GM12878 (cell line): Measurements from ENCODE around the gene CEP63. TPM values are rescaled to one million over a fixed set of nuclear protein-coding genes. Genes with fewer than 3 reads are reported as not detected.

Experiments used
- ATAC-seq: fragments of 200-7000 bp; cut with Tn5 transposase; 3 replicates; pipeline ENCODE4 v1.9.1; 2020; ENCODE audit warnings: mild to moderate bottlenecking, moderate library complexity
- BruUV-seq: library from RNA; stranded (reverse); fragments of 400-500 nt; replicated peaks from 2 replicates; lab custom pipeline; 2021; lab: Mats Ljungman, UMichigan
- CTCF ChIA-PET: fragments of 300-600 bp; sonication (Branson Sonifier 250); formaldehyde crosslinking; extraction: SDS; loops from one replicate; lab custom pipeline; 2021; ENCODE audit warnings: inconsistent platforms; lab: Yijun Ruan, JAX
- POLR2A ChIA-PET: fragments of 350-600 bp; formaldehyde crosslinking; extraction: SDS; loops from one replicate; lab custom pipeline; 2021; ENCODE audit warnings: inconsistent platforms; lab: Charles Lee
- RAD21 ChIA-PET: fragments of 300-600 bp; sonication (Branson Sonifier 250); formaldehyde crosslinking; loops from one replicate; lab custom pipeline; 2023; ENCODE audit warnings: antibody characterized with exemption; ENCODE audit not compliant: unreplicated experiment; lab: Charles Lee
- SMC1A ChIA-PET: fragments of 300-600 bp; sonication (Branson Sonifier 250); formaldehyde crosslinking; loops from one replicate; lab custom pipeline; 2023; ENCODE audit not compliant: unreplicated experiment, uncharacterized antibody; lab: Charles Lee
- DNase-seq: peaks from one replicate; pipeline ENCODE4 v3.0.0-alpha.2; 2011; ENCODE audit warnings: low read depth, low spot score
- FAIRE-seq: peaks from 3 replicates; lab custom pipeline; 2011; peaks lifted over from hg19 to GRCh38; lab: Jason Lieb, UNC
- H2AFZ ChIP-seq: 2 replicates; pipeline ENCODE4 v1.6.0; 2011; ENCODE audit warnings: low read depth, low read length, control low read depth; ENCODE audit not compliant: control insufficient read depth
- H3K27ac ChIP-seq: 2 replicates; pipeline ENCODE4 v1.5.1; 2011; ENCODE audit warnings: control low read depth; ENCODE audit not compliant: control insufficient read depth, insufficient read depth
- H3K27me3 ChIP-seq, 2 experiments: replicated peaks in 1 of 2; 2 replicates each; pipeline versions ENCODE4 v1.6.0 to v1.6.1; 2011; ENCODE audit warnings: low read length in 1 of 2; ENCODE audit not compliant: control insufficient read depth in 2 of 2, insufficient read depth in 2 of 2
- H3K36me3 ChIP-seq, 2 experiments: 2 replicates each; pipeline ENCODE4 v1.5.1; 2011; ENCODE audit warnings: low read length in 1 of 2; ENCODE audit not compliant: control insufficient read depth in 2 of 2, insufficient read depth in 2 of 2
- H3K4me1 ChIP-seq: 2 replicates; pipeline ENCODE4 v1.6.1; 2011; ENCODE audit warnings: mild to moderate bottlenecking, low read length, moderate library complexity, mixed read lengths; ENCODE audit not compliant: control insufficient read depth, insufficient read depth
- H3K4me2 ChIP-seq: 2 replicates; pipeline ENCODE4 v1.6.0; 2011; ENCODE audit warnings: control low read depth; ENCODE audit not compliant: control insufficient read depth, insufficient read depth
- H3K4me3 ChIP-seq: fragments of 200-600 bp; sonication (generic); 2 replicates; pipeline ENCODE4 v1.5.1; 2016
- H3K79me2 ChIP-seq: 2 replicates; pipeline ENCODE4 v1.6.0; 2011; ENCODE audit warnings: low read length; ENCODE audit not compliant: control insufficient read depth, insufficient read depth
- H3K9ac ChIP-seq: 2 replicates; pipeline ENCODE4 v1.8.0; 2011; ENCODE audit warnings: low read length, control low read depth, mixed read lengths; ENCODE audit not compliant: control insufficient read depth, insufficient read depth
- H3K9me3 ChIP-seq: replicated peaks from 3 replicates; pipeline ENCODE4 v1.5.1; 2011; ENCODE audit warnings: mild to moderate bottlenecking, low read length; ENCODE audit not compliant: control insufficient read depth, insufficient read depth
- H4K20me1 ChIP-seq: 2 replicates; pipeline ENCODE4 v1.6.0; 2011; ENCODE audit not compliant: control insufficient read depth, insufficient read depth
- IRF4 ChIP-seq: IDR thresholded peaks from 2 replicates; pipeline ENCODE4 v1.6.1; 2011; ENCODE audit warnings: low read depth, low read length
- NFXL1 ChIP-seq: fragments of 450-650 bp; IDR thresholded peaks from 2 replicates; pipeline ENCODE4 v1.6.1; 2017; ENCODE audit warnings: antibody characterized with exemption, mild to moderate bottlenecking, borderline replicate concordance
- NFYA ChIP-seq: IDR thresholded peaks from 2 replicates; pipeline ENCODE4 v1.6.1; 2011; ENCODE audit warnings: low read depth, mild to moderate bottlenecking, low read length, improper control_type of control experiment, borderline replicate concordance
- NR2F1 ChIP-seq: fragments of 450-650 bp; conservative IDR thresholded peaks from 2 replicates; pipeline ENCODE4 v1.6.1; 2017; ENCODE audit warnings: mild to moderate bottlenecking
- SIX5 ChIP-seq: IDR thresholded peaks from 2 replicates; pipeline ENCODE4 v1.6.1; 2011; ENCODE audit warnings: mild to moderate bottlenecking, low read depth, low read length, moderate library complexity; ENCODE audit not compliant: severe bottlenecking
- SREBF2 ChIP-seq: IDR thresholded peaks from 2 replicates; pipeline ENCODE4 v1.6.1; 2012; ENCODE audit warnings: mild to moderate bottlenecking, low read length
- SUPT20H ChIP-seq: IDR thresholded peaks from 2 replicates; pipeline ENCODE4 v1.6.1; 2011; ENCODE audit warnings: low read depth, mild to moderate bottlenecking, low read length, moderate library complexity, borderline replicate concordance; ENCODE audit not compliant: control insufficient read depth
- TAF1 ChIP-seq: IDR thresholded peaks from 2 replicates; pipeline ENCODE4 v1.6.1; 2011; ENCODE audit warnings: mild to moderate bottlenecking, low read depth, low read length, borderline replicate concordance
- ZNF207 ChIP-seq: fragments of 450-650 bp; IDR thresholded peaks from 2 replicates; pipeline ENCODE4 v1.6.1; 2014; ENCODE audit warnings: antibody characterized with exemption, mild to moderate bottlenecking, borderline replicate concordance
- WGBS: methylation state at CpG from one replicate; pipeline ENCODE4 v1.1.6; 2016; ENCODE audit warnings: low lambda C conversion rate; ENCODE audit not compliant: insufficient replicate concordance, insufficient coverage; ENCODE audit errors: missing lambda C conversion rate; 5-methylcytosine and 5-hydroxymethylcytosine counted together
- in situ Hi-C: fragments of 300-500 bp; cut with MboI; formaldehyde crosslinking; loops from 9 replicates; pipeline ENCODE4 v1.14.3; 2018; ENCODE audit warnings: mixed read lengths
- intact Hi-C: fragments of 100-400 bp; cut with micrococcal nuclease; formaldehyde crosslinking; loops from one replicate; pipeline ENCODE4 v1.14.2; 2022; ENCODE audit not compliant: unreplicated experiment
- polyA plus RNA-seq, 11 experiments: library from polyadenylated mRNA; depleted of rRNA in 4 of 11; unstranded in 6 of 11; stranded (reverse) in 5 of 11; fragments of >200 nt; fragmentation: Nextera tagmentation in 4 of 11; fragmentation: Illumina TruSeq in 1 of 11; extraction: Ambion mirVana in 4 of 11; extraction: Trizol in 1 of 11; gene quantifications; 1 replicate in 1 of 11; 2 replicates in 10 of 11; pipeline versions ENCODE4 v1.2.1 to v1.2.3, GENCODE V29; 2011 to 2016; ENCODE audit warnings: inconsistent platforms in 2 of 11, missing spikeins in 2 of 11, low read depth in 1 of 11
- total RNA-seq, 4 experiments: library from RNA; depleted of rRNA in 3 of 4; stranded (reverse); fragments of >200 nt in 3 of 4; fragmentation: Illumina TruSeq in 1 of 4; extraction: Trizol in 1 of 4; gene quantifications; 2 replicates each; pipeline versions ENCODE4 v1.2.1 to v1.2.3, GENCODE V29; 2013 to 2021
- TF ChIP-seq, protein P1 (sequence below): fragments of 450-650 bp; conservative IDR thresholded peaks from 2 replicates; pipeline ENCODE4 v1.6.1; 2017; ENCODE audit warnings: mild to moderate bottlenecking, moderate library complexity
- TF ChIP-seq, protein P2 (sequence below): fragments of 150-350 bp; IDR thresholded peaks from 2 replicates; pipeline ENCODE4 v1.6.1; 2014; ENCODE audit warnings: mild to moderate bottlenecking, low read depth, low read length
- TF ChIP-seq, protein P3 (sequence below): IDR thresholded peaks from 2 replicates; pipeline ENCODE4 v1.6.1; 2012; ENCODE audit warnings: improper control_type of control experiment, low read depth, low read length; ENCODE audit not compliant: insufficient replicate concordance

The CEP63 gene
- total and polyA plus RNA-seq, 10 of the 15 experiments (the other 5 are each of a cell fraction or from before 2014, with no cell fraction given): 14.0 to 36.9 (median 26.8) TPM

DNA sequence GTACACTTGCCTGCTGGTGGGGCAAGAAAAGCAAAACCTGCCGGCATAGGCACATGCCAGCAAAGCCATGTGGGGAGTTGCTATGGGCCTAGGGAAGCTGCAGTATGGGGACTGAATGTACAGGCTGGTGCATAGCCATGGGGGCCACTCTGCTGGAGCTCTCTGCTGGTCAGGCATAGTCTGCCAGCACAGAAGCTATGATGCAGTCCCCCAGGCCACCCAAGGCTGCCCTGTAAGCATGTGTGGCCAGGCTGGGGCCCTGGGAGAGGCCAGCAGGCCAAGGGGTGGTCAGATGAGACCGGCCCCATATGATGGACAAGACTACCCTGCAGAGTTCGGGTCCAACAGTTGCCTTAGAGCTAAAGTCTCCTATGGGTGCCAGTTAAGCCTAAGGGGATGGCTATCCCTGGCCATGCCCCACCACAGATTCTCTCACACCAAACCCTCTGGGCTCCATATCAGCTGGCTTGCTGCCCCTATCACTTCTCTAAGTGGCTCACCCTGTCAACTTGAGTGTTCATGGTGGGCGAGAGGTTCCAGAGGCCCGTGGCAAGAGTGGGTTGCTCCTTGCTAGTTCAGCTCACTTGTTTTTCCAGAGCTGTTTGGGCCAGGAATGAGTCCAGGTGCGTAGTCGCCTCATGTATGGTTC, 41.8 kb downstream of the CEP63 start (continued):
- TF ChIP-seq, protein P1, sequence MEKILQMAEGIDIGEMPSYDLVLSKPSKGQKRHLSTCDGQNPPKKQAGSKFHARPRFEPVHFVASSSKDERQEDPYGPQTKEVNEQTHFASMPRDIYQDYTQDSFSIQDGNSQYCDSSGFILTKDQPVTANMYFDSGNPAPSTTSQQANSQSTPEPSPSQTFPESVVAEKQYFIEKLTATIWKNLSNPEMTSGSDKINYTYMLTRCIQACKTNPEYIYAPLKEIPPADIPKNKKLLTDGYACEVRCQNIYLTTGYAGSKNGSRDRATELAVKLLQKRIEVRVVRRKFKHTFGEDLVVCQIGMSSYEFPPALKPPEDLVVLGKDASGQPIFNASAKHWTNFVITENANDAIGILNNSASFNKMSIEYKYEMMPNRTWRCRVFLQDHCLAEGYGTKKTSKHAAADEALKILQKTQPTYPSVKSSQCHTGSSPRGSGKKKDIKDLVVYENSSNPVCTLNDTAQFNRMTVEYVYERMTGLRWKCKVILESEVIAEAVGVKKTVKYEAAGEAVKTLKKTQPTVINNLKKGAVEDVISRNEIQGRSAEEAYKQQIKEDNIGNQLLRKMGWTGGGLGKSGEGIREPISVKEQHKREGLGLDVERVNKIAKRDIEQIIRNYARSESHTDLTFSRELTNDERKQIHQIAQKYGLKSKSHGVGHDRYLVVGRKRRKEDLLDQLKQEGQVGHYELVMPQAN: no peak
- TF ChIP-seq, protein P2, sequence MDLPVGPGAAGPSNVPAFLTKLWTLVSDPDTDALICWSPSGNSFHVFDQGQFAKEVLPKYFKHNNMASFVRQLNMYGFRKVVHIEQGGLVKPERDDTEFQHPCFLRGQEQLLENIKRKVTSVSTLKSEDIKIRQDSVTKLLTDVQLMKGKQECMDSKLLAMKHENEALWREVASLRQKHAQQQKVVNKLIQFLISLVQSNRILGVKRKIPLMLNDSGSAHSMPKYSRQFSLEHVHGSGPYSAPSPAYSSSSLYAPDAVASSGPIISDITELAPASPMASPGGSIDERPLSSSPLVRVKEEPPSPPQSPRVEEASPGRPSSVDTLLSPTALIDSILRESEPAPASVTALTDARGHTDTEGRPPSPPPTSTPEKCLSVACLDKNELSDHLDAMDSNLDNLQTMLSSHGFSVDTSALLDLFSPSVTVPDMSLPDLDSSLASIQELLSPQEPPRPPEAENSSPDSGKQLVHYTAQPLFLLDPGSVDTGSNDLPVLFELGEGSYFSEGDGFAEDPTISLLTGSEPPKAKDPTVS: no peak
- TF ChIP-seq TAF1: no peak
- TF ChIP-seq NFXL1: no peak
- TF ChIP-seq IRF4: no peak

DNA sequence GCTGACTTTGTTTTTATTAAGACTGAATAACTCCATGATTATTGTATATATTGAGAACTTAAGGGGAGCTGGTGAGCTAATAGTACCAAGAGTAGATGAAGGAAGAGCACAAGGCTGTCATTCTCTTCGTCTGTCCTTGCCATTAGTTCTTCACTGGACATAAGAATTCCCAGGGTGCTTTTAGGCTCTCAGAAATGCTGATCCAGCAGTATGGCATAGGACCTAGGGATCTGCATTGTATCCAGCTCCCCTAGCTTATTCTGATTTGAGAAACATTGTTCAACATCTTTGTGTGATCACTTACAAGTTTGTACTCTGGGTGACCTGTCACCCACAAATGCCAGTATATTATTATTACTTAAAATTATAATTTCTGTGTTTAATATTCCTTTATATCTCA, 47.6 kb downstream of the CEP63 start:
- WGBS: 57% methylated on average over 1 of the region's 1 CpG
- in situ Hi-C loops (no loop called here), intact Hi-C loops (no loop called here)
- TF ChIP-seq SREBF2 (no peak), SIX5 (no peak), NFYA (no peak), TAF1 (no peak), NR2F1 (no peak), ZNF207 (no peak), SUPT20H (no peak)
- TF ChIP-seq, protein P3, sequence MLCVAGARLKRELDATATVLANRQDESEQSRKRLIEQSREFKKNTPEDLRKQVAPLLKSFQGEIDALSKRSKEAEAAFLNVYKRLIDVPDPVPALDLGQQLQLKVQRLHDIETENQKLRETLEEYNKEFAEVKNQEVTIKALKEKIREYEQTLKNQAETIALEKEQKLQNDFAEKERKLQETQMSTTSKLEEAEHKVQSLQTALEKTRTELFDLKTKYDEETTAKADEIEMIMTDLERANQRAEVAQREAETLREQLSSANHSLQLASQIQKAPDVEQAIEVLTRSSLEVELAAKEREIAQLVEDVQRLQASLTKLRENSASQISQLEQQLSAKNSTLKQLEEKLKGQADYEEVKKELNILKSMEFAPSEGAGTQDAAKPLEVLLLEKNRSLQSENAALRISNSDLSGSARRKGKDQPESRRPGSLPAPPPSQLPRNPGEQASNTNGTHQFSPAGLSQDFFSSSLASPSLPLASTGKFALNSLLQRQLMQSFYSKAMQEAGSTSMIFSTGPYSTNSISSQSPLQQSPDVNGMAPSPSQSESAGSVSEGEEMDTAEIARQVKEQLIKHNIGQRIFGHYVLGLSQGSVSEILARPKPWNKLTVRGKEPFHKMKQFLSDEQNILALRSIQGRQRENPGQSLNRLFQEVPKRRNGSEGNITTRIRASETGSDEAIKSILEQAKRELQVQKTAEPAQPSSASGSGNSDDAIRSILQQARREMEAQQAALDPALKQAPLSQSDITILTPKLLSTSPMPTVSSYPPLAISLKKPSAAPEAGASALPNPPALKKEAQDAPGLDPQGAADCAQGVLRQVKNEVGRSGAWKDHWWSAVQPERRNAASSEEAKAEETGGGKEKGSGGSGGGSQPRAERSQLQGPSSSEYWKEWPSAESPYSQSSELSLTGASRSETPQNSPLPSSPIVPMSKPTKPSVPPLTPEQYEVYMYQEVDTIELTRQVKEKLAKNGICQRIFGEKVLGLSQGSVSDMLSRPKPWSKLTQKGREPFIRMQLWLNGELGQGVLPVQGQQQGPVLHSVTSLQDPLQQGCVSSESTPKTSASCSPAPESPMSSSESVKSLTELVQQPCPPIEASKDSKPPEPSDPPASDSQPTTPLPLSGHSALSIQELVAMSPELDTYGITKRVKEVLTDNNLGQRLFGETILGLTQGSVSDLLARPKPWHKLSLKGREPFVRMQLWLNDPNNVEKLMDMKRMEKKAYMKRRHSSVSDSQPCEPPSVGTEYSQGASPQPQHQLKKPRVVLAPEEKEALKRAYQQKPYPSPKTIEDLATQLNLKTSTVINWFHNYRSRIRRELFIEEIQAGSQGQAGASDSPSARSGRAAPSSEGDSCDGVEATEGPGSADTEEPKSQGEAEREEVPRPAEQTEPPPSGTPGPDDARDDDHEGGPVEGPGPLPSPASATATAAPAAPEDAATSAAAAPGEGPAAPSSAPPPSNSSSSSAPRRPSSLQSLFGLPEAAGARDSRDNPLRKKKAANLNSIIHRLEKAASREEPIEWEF: no peak
- Histone ChIP-seq H3K9me3 (no peaks in the 10 kb centered on the region), H3K27me3 (no peaks in the 10 kb centered on the region), H3K4me3 (no peak overlapping the region), H3K4me2 (no peak overlapping the region), H3K9ac (no peak overlapping the region), H3K4me1 (no peaks in the 10 kb centered on the region), H2AFZ (no peak overlapping the region), H3K79me2 (no peaks in the 10 kb centered on the region), H3K36me3 (peaks cover 2 to 6% of the 10 kb centered on the region in 2 experiments; a peak in 3 of 4 replicates), H3K27ac (no peak overlapping the region), H4K20me1 (no peaks in the 10 kb centered on the region)
- ChIA-PET SMC1A (no interaction called here), CTCF (interaction anchor here (1.1 kb wide), 1 partner anchor 9 kb away, joined by 3 read pairs; no protein-coding TSS in a partner anchor), POLR2A (no interaction called here), RAD21 (interaction anchor here (0.5 kb wide), 1 partner anchor 305 kb away, joined by 3 read pairs; no protein-coding TSS in a partner anchor)
- no peak for ATAC-seq
- DNase-seq: no peak
- FAIRE-seq: no peak
- BruUV-seq: no TSS peak
